Liver (tissue), 9 donors: ENCODE data around the gene FBP1. TPM values are rescaled to one million over a fixed set of nuclear protein-coding genes. Genes with fewer than 3 reads are reported as not detected.

Source experiments
- DNase-seq: peaks from one replicate; pipeline ENCODE4 v3.0.0-alpha.2; 2017; ENCODE audit warnings: low spot score
- H3K27ac ChIP-seq, 2 donors: one replicate each; pipeline ENCODE4 v1.7.0; 2013; ENCODE audit warnings: inconsistent platforms in 2 of 2, low read length in 2 of 2, control low read depth in 1 of 2, low read depth in 1 of 2, mild to moderate bottlenecking in 1 of 2
- H3K27me3 ChIP-seq, 4 donors: one replicate each; pipeline versions ENCODE4 v1.6.1 to v1.7.0; 2013; ENCODE audit warnings: low read length in 3 of 4, inconsistent platforms in 1 of 4, mild to moderate bottlenecking in 1 of 4, moderate library complexity in 1 of 4; ENCODE audit not compliant: control insufficient read depth in 4 of 4, insufficient read depth in 4 of 4
- H3K36me3 ChIP-seq, 4 donors: one replicate each; pipeline versions ENCODE4 v1.6.1 to v1.7.0; 2013; ENCODE audit warnings: low read length in 3 of 4, mild to moderate bottlenecking in 3 of 4, low read depth in 1 of 4, moderate library complexity in 1 of 4; ENCODE audit not compliant: control insufficient read depth in 4 of 4, insufficient read depth in 3 of 4
- H3K4me1 ChIP-seq, 4 donors: one replicate each; pipeline versions ENCODE4 v1.6.1 to v1.7.0; 2013; ENCODE audit warnings: low read length in 3 of 4, mild to moderate bottlenecking in 3 of 4, moderate library complexity in 1 of 4; ENCODE audit not compliant: control insufficient read depth in 4 of 4, insufficient read depth in 4 of 4
- H3K4me3 ChIP-seq, 3 donors: one replicate each; pipeline versions ENCODE4 v1.6.1 to v1.7.0; 2013; ENCODE audit warnings: low read length in 3 of 3, control low read depth in 1 of 3, low read depth in 1 of 3, mild to moderate bottlenecking in 1 of 3
- H3K9ac ChIP-seq, 2 donors: one replicate each; pipeline ENCODE4 v1.7.0; 2013; ENCODE audit warnings: low read length in 2 of 2, mild to moderate bottlenecking in 2 of 2, moderate library complexity in 2 of 2, control low read depth in 1 of 2, low read depth in 1 of 2
- H3K9me3 ChIP-seq, 4 donors: one replicate each; pipeline versions ENCODE4 v1.6.1 to v1.7.0; 2013; ENCODE audit warnings: low read length in 3 of 4; ENCODE audit not compliant: control insufficient read depth in 4 of 4
- ATF3 ChIP-seq: IDR thresholded peaks from 2 replicates; pipeline ENCODE4 v1.6.1; 2016; ENCODE audit warnings: antibody characterized with exemption
- CTCF ChIP-seq: fragments of 150-350 bp; IDR thresholded peaks from 2 replicates; pipeline ENCODE4 v1.5.1; 2017; ENCODE audit warnings: improper control_type of control experiment, low read depth, low read length; ENCODE audit not compliant: missing input control
- EGR1 ChIP-seq, 2 donors: IDR thresholded peaks; 2 replicates each; pipeline ENCODE4 v1.6.1; 2016 to 2018; ENCODE audit warnings: antibody characterized with exemption in 2 of 2, low read depth in 2 of 2
- FOXA1 ChIP-seq: IDR thresholded peaks from 2 replicates; pipeline ENCODE4 v1.6.1; 2016; ENCODE audit warnings: antibody characterized with exemption
- FOXA2 ChIP-seq: IDR thresholded peaks from 2 replicates; pipeline ENCODE4 v1.6.1; 2016; ENCODE audit warnings: antibody characterized with exemption
- GABPA ChIP-seq, 2 donors: IDR thresholded peaks in 1 of 2; conservative IDR thresholded peaks in 1 of 2; 2 replicates each; pipeline ENCODE4 v1.6.1; 2016; ENCODE audit warnings: antibody characterized with exemption in 2 of 2, mild to moderate bottlenecking in 1 of 2, moderate library complexity in 1 of 2
- HNF4A ChIP-seq, 2 donors: conservative IDR thresholded peaks; 2 replicates each; pipeline ENCODE4 v1.6.1; 2016; ENCODE audit warnings: antibody characterized with exemption in 2 of 2, mild to moderate bottlenecking in 2 of 2
- HNF4G ChIP-seq: IDR thresholded peaks from 2 replicates; pipeline ENCODE4 v1.6.1; 2016; ENCODE audit warnings: antibody characterized with exemption
- JUND ChIP-seq, 2 donors: IDR thresholded peaks; 2 replicates each; pipeline ENCODE4 v1.6.1; 2016; ENCODE audit warnings: antibody characterized with exemption in 2 of 2
- MAX ChIP-seq: IDR thresholded peaks from 2 replicates; pipeline ENCODE4 v1.6.1; 2016; ENCODE audit warnings: antibody characterized with exemption
- NR2F2 ChIP-seq: IDR thresholded peaks from 2 replicates; pipeline ENCODE4 v1.6.1; 2016; ENCODE audit warnings: antibody characterized with exemption
- RAD21 ChIP-seq, 2 donors: IDR thresholded peaks; 2 replicates each; pipeline ENCODE4 v1.6.1; 2016; ENCODE audit warnings: antibody characterized with exemption in 2 of 2, mild to moderate bottlenecking in 2 of 2
- REST ChIP-seq: IDR thresholded peaks from 2 replicates; pipeline ENCODE4 v1.6.1; 2016; ENCODE audit warnings: antibody characterized with exemption, mild to moderate bottlenecking
- RXRA ChIP-seq, 2 donors: IDR thresholded peaks; 2 replicates each; pipeline ENCODE4 v1.6.1; 2017 to 2018; ENCODE audit warnings: antibody characterized with exemption in 2 of 2, mild to moderate bottlenecking in 1 of 2
- SP1 ChIP-seq: IDR thresholded peaks from 2 replicates; pipeline ENCODE4 v1.6.1; 2018; ENCODE audit warnings: antibody characterized with exemption, mild to moderate bottlenecking
- TAF1 ChIP-seq: conservative IDR thresholded peaks from 2 replicates; pipeline ENCODE4 v1.6.1; 2016; ENCODE audit warnings: antibody characterized with exemption, mild to moderate bottlenecking
- YY1 ChIP-seq: IDR thresholded peaks from 2 replicates; pipeline ENCODE4 v1.6.1; 2016; ENCODE audit warnings: antibody characterized with exemption, mild to moderate bottlenecking
- ZBTB33 ChIP-seq: IDR thresholded peaks from 2 replicates; pipeline ENCODE4 v1.6.1; 2016; ENCODE audit warnings: antibody characterized with exemption
- WGBS: extraction: QIAGEN DNeasy Blood & Tissue Kit; methylation state at CpG from one replicate; pipeline ENCODE4 v1.1.7; 2013; 5-methylcytosine and 5-hydroxymethylcytosine counted together
- polyA plus RNA-seq, 2 donors: library from polyadenylated mRNA; stranded (reverse) in 1 of 2; unstranded in 1 of 2; fragments of 200-250 nt in 1 of 2; fragments of >200 nt in 1 of 2; fragmentation: Nextera tagmentation in 1 of 2; extraction: Ambion mirVana in 1 of 2; gene quantifications; one replicate each; pipeline versions ENCODE4 v1.2.1 to v1.2.3, GENCODE V29; 2013 to 2015
- total RNA-seq, 2 donors: library from RNA; depleted of rRNA; stranded (reverse); fragments of >200 nt; gene quantifications; one replicate each; pipeline ENCODE4 v1.2.3, GENCODE V29; 2014
- donor health status: healthy.
- donor health status: healthy.
- donor health status: healthy.
- donor health status: healthy.
- donor health status: healthy.

FBP1 gene
- total and polyA plus RNA-seq, 4 donors: 27.8 to 574 (median 317) TPM

- TF ChIP-seq HNF4G (no peak), FOXA1 (no peak), TAF1 (no peak), YY1 (no peak), GABPA (IDR thresholded peaks at IDR 0.05 in 1 of 2, conservative IDR thresholded peaks at IDR 0.05 in 1 of 2) (no peak), HNF4A (conservative IDR thresholded peaks at IDR 0.05) (no peak), ZBTB33 (no peak)
- Histone ChIP-seq H3K27me3 (no peaks in the 10 kb centered on the region), H3K4me1 (peaks cover 0 to 17% (median 10%) of the 10 kb centered on the region in 4 donors), H3K9me3 (no peaks in the 10 kb centered on the region), H3K4me3 (no peak overlapping the region), H3K36me3 (no peaks in the 10 kb centered on the region), H3K27ac (no peak overlapping the region), H3K9ac (no peak overlapping the region)
- 93% methylated on average over 5 of the region's 5 CpGs for WGBS
- no peak for DNase-seq
These were observed 57.6 kb downstream of the FBP1 start for GRCh38 chr9:94581728-94582127.

- H3K9me3 ChIP-seq: no peaks in the 10 kb centered on the region
- DNase-seq: no peak
- TF ChIP-seq RXRA (IDR thresholded peaks at IDR 0.05): peak in 1 of 2 donors; percentile 40
- TF ChIP-seq HNF4A (conservative IDR thresholded peaks at IDR 0.05): peak; percentile 14 to 25
- TF ChIP-seq REST: no peak
- TF ChIP-seq RAD21 (IDR thresholded peaks at IDR 0.05): peak in 1 of 2 donors; percentile 16
- TF ChIP-seq YY1: peak; percentile 25
- no peak for TF ChIP-seq TAF1
- peak; percentile 26 for TF ChIP-seq SP1
- no peak for TF ChIP-seq MAX
- TF ChIP-seq EGR1 (IDR thresholded peaks at IDR 0.05; ENCODE audit: low read depth in 2 of 2): no peak
- TF ChIP-seq HNF4G: no peak
- no peak for TF ChIP-seq GABPA (IDR thresholded peaks at IDR 0.05 in 1 of 2, conservative IDR thresholded peaks at IDR 0.05 in 1 of 2)
- no peak for TF ChIP-seq ATF3
- TF ChIP-seq NR2F2: no peak
- TF ChIP-seq JUND (IDR thresholded peaks at IDR 0.05): no peak
- no peak for TF ChIP-seq FOXA2
- TF ChIP-seq FOXA1: no peak
- no peak for TF ChIP-seq CTCF
- no peak for TF ChIP-seq ZBTB33
- H3K27ac ChIP-seq: peak overlapping the region; percentile 39 to 57
- peaks cover 0 to 17% (median 13%) of the 10 kb centered on the region in 4 donors for H3K4me1 ChIP-seq
- no peaks in the 10 kb centered on the region for H3K36me3 ChIP-seq
- 20% methylated on average over 2 of the region's 2 CpGs for WGBS
- H3K9ac ChIP-seq: no peak overlapping the region
- no peak overlapping the region for H3K4me3 ChIP-seq
- no peaks in the 10 kb centered on the region for H3K27me3 ChIP-seq
These were observed 61.7 kb downstream of the FBP1 start for GRCh38 chr9:94577571-94577970.
